Ovary (tissue), 9 donors: ENCODE results near the gene PAQR5. TPM values are rescaled to one million over a fixed set of nuclear protein-coding genes. Genes with fewer than 3 reads are reported as not detected.

Experiments
- DNase-seq, 5 donors: peaks; one replicate each; pipeline ENCODE4 v3.0.0-alpha.2; 2019 to 2020
- H3K27ac ChIP-seq, 2 donors: fragments of 200-600 bp; one replicate each; pipeline versions ENCODE4 v1.5.1 to v1.8.0; 2019 to 2022
- H3K27me3 ChIP-seq: fragments of 200-600 bp; one replicate; pipeline ENCODE4 v1.8.0; 2022
- H3K36me3 ChIP-seq: fragments of 200-600 bp; sonication (generic); one replicate; pipeline ENCODE4 v1.5.1; 2019
- H3K4me1 ChIP-seq: one replicate; pipeline ENCODE4 v1.8.1; 2013; ENCODE audit warnings: mild to moderate bottlenecking, moderate library complexity; ENCODE audit not compliant: insufficient read depth
- H3K4me3 ChIP-seq: fragments of 200-600 bp; sonication (generic); one replicate; pipeline ENCODE4 v1.5.1; 2017
- H3K9me3 ChIP-seq, 2 donors: fragments of 200-600 bp in 1 of 2; sonication (generic) in 1 of 2; one replicate each; pipeline versions ENCODE4 v1.5.1 to v1.8.1; 2013 to 2019; ENCODE audit warnings: mild to moderate bottlenecking in 1 of 2, moderate library complexity in 1 of 2
- EP300 ChIP-seq: sonication (generic); formaldehyde crosslinking; IDR thresholded peaks from one replicate; pipeline ENCODE4 v1.6.1; 2017; ENCODE audit warnings: antibody characterized with exemption
- POLR2A ChIP-seq: fragments of 450-650 bp; IDR thresholded peaks from one replicate; pipeline ENCODE4 v1.6.1; 2017; ENCODE audit warnings: antibody characterized with exemption, mild to moderate bottlenecking, moderate library complexity
- WGBS, 3 donors: extraction: QIAGEN DNeasy Blood & Tissue Kit in 1 of 3; methylation state at CpG; one replicate each; pipeline versions ENCODE4 v1.1.5 to v1.1.7; 2013 to 2017; 5-methylcytosine and 5-hydroxymethylcytosine counted together
- intact Hi-C, 4 donors: fragments of 100-400 bp; cut with DNase I; formaldehyde crosslinking; loops; one replicate each; pipeline versions ENCODE4 v1.11.0 to v1.15.1; 2022 to 2023
- polyA plus RNA-seq, 2 donors: library from polyadenylated mRNA; stranded (reverse); fragments of 200-250 nt in 1 of 2; fragments of 350-450 nt in 1 of 2; fragmentation: Illumina TruSeq in 1 of 2; extraction: RNeasy Lipid Tissue Mini Kit (QIAGEN cat#74804) in 1 of 2; gene quantifications; one replicate each; pipeline ENCODE4 v1.2.3, GENCODE V29; 2013 to 2014
- total RNA-seq, 7 donors: library from RNA; depleted of rRNA in 2 of 7; stranded (reverse); fragments of >200 nt in 2 of 7; fragmentation: NEBNext Ultra II Directional in 3 of 7; extraction: Animal tissue kit (Norgen Biotek cat#: 25700) in 3 of 7; gene quantifications; one replicate each; pipeline versions ENCODE4 v1.1.0 to v1.2.4, GENCODE V29; 2016 to 2023
- TF ChIP-seq, protein P1 (sequence below), 3 donors: fragments of 450-650 bp in 2 of 3; fragments of 200-600 bp in 1 of 3; IDR thresholded peaks; one replicate each; pipeline versions ENCODE4 v1.5.1 to v1.8.0; 2016 to 2022; ENCODE audit warnings: antibody characterized with exemption in 3 of 3, mild to moderate bottlenecking in 1 of 3
- donor health status: DM: no; HTN: no; CAD: no; lungs with moderate emphysema.
- donor health status: DM: no; HTN: no; CAD: no.
- donor health status: Bipolar disorder and iron deficiency.
- donor health status: DM: yes; HTN: yes; CAD: no.
- donor health status: DM: no; HTN: no; CAD: no.
- donor health status: DM: yes; HTN: yes; CAD: no.

Gene PAQR5
- total and polyA plus RNA-seq, 9 donors: 0.12 to 2.4 (median 0.66) TPM

DNA sequence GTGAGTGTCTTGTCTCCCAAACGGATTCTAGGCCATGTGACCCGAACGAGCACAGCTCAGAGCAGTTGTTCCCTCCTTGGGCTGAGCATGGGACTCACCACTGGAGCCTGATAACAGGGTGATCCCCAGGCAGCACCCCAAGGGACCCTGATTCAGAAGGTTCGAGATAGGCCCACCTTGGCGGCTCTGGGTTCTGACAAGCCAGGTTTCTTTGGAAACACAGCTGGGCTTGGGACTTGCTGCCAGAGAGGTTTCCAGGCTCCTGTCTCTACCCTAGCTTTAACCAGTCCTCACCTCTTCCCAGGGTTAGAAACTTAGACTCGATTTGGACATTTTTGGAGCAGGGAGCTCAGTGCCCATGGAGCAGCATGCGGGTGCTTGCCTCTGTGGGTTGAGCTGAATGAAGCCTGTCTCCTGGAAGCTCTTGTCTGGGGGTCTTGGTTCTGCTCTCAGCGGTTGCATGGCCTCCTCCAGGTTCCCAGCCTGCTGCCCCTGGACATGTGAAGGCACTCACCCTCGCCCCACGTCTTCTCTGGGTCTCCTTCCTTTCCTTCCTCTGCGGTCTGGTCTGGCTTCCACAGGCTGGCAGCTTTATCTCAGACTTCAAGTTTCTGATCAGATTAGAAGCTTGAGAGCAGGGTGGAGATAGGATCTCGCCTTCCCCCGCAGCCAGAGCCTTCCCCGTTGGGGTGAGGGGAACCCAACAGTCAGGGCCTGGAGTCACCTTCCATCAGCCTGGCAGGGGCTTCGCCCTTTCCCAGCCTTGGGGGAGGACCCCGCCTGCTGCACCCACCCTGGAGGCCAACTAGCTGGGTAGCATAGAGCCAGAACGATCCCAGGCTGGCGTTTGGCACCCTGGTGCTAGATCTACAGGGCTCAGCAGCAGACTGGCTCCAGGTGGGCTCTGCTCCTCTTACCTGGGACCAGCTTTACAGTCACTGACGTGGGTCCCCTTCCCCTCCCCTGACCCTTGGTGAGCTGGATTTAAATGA is 21.0 kb downstream of the PAQR5 start:
- 86 to 91% (median 90%) methylated on average over 19 of the region's 19 CpGs for WGBS, 3 donors
- DNase-seq: no peak
- Histone ChIP-seq H3K27ac (no peak overlapping the region), H3K36me3 (no peaks in the 10 kb centered on the region), H3K4me1 (peaks cover 2% of the 10 kb centered on the region), H3K27me3 (no peaks in the 10 kb centered on the region), H3K9me3 (no peaks in the 10 kb centered on the region), H3K4me3 (no peak overlapping the region)
- TF ChIP-seq POLR2A (no peak), EP300 (no peak)
- TF ChIP-seq, protein P1, sequence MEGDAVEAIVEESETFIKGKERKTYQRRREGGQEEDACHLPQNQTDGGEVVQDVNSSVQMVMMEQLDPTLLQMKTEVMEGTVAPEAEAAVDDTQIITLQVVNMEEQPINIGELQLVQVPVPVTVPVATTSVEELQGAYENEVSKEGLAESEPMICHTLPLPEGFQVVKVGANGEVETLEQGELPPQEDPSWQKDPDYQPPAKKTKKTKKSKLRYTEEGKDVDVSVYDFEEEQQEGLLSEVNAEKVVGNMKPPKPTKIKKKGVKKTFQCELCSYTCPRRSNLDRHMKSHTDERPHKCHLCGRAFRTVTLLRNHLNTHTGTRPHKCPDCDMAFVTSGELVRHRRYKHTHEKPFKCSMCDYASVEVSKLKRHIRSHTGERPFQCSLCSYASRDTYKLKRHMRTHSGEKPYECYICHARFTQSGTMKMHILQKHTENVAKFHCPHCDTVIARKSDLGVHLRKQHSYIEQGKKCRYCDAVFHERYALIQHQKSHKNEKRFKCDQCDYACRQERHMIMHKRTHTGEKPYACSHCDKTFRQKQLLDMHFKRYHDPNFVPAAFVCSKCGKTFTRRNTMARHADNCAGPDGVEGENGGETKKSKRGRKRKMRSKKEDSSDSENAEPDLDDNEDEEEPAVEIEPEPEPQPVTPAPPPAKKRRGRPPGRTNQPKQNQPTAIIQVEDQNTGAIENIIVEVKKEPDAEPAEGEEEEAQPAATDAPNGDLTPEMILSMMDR (IDR thresholded peaks at IDR 0.05): no peak
- intact Hi-C loops: no loop called here

DNA sequence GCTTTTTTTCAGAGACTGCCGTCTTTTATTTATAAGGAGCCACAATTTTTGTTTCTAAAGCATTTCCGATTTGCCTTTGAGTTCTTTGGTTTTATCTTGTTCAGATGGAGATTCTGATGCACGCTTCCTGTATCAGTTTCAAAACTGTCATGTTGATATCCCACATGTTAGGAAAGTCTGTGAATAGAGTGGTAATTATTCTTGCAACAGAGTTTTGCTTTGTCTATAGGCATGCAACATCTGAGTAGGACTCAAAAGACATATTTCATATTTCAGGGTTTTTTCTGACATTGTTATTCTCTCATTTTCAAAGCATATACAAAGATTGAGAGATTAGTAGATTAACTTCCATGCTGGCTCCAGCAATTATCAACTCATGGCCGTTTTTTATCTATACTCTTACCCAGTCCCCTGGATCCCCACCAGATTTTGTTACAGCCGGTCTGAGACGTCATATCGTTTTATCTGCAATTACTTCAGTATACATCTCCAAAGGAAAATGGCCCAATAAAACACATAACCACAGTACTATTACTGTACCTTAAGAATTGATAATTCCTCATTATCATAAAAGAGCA is 22.4 kb downstream of the PAQR5 start:
- DNase-seq: no peak
- H3K27ac ChIP-seq: no peak overlapping the region
- no peaks in the 10 kb centered on the region for H3K36me3 ChIP-seq
- no peaks in the 10 kb centered on the region for H3K9me3 ChIP-seq
- H3K27me3 ChIP-seq: no peaks in the 10 kb centered on the region
- intact Hi-C loops: no loop called here
- TF ChIP-seq, protein P1 (IDR thresholded peaks at IDR 0.05): no peak
- TF ChIP-seq POLR2A (no peak), EP300 (no peak)
- peaks cover 2% of the 10 kb centered on the region for H3K4me1 ChIP-seq
- no peak overlapping the region for H3K4me3 ChIP-seq
- WGBS, 3 donors: 13 to 33% (median 20%) methylated on average over 7 of the region's 7 CpGs

DNA sequence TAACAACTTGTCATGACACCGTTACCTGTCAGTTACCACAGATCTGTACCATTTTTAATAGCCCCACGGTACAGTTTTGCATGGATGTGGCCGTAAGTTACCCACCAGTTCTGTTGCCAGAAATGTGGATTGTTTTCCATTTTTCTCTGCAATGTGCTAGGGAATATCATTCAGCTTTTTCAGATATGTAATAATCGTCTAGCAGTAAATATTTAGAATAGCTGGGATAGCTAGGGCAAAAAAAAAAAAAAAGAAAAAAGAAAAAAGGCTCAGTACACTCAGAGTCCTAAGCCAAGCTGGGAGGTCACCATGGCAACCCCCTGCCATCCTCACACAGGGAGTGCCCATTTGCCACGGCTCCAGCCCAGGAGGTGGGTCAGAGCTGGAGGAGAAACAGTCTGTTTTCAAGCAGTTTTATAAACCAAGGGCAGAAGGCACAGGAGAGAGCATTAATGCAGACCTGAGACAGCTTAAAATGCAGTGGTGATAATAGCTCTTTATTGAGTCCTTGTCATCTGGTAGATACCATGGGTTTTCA is 25.2 kb downstream of the PAQR5 start:
- no peak overlapping the region for H3K27ac ChIP-seq
- no peak overlapping the region for H3K4me3 ChIP-seq
- no peaks in the 10 kb centered on the region for H3K9me3 ChIP-seq
- peak in 2 of 5 donors; percentile 27 to 51 for DNase-seq
- H3K27me3 ChIP-seq: no peaks in the 10 kb centered on the region
- 15 to 30% (median 17%) methylated on average over 5 of the region's 5 CpGs for WGBS, 3 donors
- H3K4me1 ChIP-seq: peaks cover 2% of the 10 kb centered on the region
- H3K36me3 ChIP-seq: no peaks in the 10 kb centered on the region
- intact Hi-C loops: no loop called here
- TF ChIP-seq EP300 (no peak), POLR2A (no peak)
- TF ChIP-seq, protein P1 (IDR thresholded peaks at IDR 0.05): no peak

DNA sequence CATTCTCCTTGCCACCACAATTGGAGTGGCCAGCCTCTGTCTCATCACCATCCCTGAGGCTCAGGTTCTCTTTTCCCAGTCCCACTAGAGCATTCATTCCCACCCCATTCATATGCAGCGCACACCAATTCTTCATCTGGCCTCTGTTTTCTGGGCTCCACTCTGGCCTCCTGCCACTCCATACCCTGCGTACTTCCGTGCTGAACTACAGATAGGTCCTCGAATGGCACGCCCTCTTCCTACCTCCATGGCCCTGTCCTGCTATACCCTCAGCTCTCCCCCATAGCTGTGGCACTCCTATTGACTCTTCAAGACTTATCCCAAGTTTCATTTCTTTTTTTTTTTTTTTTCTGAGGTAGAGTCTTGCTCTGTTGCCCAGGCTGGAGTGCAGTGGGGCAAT is 25.9 kb downstream of the PAQR5 start:
- Histone ChIP-seq H3K9me3 (no peaks in the 10 kb centered on the region), H3K4me1 (peaks cover 2% of the 10 kb centered on the region), H3K36me3 (no peaks in the 10 kb centered on the region), H3K27me3 (no peaks in the 10 kb centered on the region), H3K4me3 (no peak overlapping the region), H3K27ac (no peak overlapping the region)
- TF ChIP-seq, protein P1 (IDR thresholded peaks at IDR 0.05): no peak
- TF ChIP-seq EP300: no peak
- TF ChIP-seq POLR2A: no peak
- no peak for DNase-seq
- WGBS, 3 donors: 87 to 93% (median 88%) methylated on average over 5 of the region's 5 CpGs
- intact Hi-C loops: no loop called here
